AG10803 (cell line): ENCODE measurements around the gene COL11A2.

Experiments
- DNase-seq: peaks from one replicate; pipeline ENCODE4 v3.0.0; 2010; ENCODE audit warnings: low read depth
- H3K4me3 ChIP-seq: 2 replicates; pipeline ENCODE4 v1.5.1; 2011; ENCODE audit warnings: mild to moderate bottlenecking, low read length, control low read depth
- TF ChIP-seq, protein P1 (sequence below): conservative IDR thresholded peaks from 2 replicates; pipeline ENCODE4 v1.5.1; 2011; ENCODE audit warnings: mild to moderate bottlenecking, low read length, control low read depth, inconsistent platforms

COL11A2 gene

DNA sequence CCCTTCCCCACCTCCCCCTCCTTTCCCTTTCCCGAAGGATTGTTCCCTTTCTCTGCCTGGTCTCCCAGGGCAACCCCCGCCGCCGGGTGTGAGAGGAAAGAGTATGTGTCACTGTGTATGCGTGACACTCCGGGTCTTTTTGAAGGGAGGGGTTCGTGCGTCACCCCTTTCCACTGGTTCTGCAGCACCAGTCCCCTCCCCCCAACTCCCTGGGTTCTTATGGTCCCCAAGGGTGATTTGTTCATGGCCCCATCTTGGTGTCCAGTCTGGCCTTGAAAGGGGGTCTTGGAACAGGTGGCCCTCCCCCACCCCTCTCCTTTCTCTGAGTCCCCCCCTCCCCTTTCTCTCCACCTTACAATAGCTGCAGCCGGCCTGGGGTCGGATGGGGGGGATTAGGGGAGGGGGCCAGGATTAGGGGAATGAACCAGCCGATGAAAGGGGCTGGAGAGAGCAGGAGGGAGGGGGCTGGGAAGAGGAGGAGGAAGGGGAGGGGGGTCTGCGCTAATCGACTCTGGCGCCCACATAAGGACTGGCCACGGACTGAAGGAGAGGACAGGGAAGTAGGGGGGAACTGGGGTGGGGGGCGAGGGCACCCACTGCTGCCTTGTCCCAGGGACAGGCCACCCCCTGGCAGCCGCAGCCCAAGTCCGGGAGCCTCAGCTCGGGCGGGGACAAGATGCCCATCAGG lies 14.7 kb upstream of the COL11A2 start:
- DNase-seq = peak; percentile 61
- TF ChIP-seq, protein P1, sequence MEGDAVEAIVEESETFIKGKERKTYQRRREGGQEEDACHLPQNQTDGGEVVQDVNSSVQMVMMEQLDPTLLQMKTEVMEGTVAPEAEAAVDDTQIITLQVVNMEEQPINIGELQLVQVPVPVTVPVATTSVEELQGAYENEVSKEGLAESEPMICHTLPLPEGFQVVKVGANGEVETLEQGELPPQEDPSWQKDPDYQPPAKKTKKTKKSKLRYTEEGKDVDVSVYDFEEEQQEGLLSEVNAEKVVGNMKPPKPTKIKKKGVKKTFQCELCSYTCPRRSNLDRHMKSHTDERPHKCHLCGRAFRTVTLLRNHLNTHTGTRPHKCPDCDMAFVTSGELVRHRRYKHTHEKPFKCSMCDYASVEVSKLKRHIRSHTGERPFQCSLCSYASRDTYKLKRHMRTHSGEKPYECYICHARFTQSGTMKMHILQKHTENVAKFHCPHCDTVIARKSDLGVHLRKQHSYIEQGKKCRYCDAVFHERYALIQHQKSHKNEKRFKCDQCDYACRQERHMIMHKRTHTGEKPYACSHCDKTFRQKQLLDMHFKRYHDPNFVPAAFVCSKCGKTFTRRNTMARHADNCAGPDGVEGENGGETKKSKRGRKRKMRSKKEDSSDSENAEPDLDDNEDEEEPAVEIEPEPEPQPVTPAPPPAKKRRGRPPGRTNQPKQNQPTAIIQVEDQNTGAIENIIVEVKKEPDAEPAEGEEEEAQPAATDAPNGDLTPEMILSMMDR = no peak
- H3K4me3 ChIP-seq = peak overlapping the region; percentile 89

DNA sequence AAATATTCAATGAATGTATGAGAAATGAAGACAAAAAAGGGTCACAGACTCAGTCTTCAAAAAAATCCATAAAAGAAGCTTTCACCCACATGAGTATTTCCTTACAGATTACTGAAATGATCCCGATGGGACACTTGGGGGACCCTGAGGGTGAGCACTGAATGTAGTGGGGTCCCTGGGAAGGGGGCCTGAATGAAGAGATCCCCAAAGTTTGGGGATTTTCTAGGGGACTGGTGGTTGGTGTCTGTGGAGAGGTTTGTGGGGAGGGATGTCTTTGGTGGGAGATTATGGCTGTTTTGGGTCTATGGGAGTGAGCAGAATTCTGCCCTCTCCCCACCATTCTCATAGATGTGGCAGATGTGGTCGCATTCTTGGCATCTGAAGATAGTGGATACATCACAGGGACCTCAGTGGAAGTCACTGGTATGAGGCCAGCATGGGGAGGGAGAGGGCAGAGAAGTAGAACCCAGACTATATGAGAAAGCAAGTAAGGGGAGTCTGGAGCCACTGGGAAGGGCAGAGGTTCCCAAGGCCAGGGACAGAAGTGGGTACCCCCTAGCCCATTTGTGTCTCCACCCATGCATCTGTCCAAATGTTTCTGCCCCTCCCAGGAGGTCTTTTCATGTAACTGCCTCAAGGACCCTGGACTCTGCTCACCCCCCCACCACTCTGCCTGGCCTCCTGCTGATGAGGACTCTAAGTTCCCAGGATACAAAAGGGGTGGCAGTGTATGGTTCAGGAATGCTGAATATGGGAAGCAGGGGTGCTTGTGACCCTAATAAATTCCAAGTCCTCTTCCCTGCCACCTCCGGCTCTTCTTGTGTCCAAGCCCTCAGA lies 14.0 kb upstream of the COL11A2 start:
- TF ChIP-seq, protein P1 = no peak
- no peak overlapping the region for H3K4me3 ChIP-seq

DNA sequence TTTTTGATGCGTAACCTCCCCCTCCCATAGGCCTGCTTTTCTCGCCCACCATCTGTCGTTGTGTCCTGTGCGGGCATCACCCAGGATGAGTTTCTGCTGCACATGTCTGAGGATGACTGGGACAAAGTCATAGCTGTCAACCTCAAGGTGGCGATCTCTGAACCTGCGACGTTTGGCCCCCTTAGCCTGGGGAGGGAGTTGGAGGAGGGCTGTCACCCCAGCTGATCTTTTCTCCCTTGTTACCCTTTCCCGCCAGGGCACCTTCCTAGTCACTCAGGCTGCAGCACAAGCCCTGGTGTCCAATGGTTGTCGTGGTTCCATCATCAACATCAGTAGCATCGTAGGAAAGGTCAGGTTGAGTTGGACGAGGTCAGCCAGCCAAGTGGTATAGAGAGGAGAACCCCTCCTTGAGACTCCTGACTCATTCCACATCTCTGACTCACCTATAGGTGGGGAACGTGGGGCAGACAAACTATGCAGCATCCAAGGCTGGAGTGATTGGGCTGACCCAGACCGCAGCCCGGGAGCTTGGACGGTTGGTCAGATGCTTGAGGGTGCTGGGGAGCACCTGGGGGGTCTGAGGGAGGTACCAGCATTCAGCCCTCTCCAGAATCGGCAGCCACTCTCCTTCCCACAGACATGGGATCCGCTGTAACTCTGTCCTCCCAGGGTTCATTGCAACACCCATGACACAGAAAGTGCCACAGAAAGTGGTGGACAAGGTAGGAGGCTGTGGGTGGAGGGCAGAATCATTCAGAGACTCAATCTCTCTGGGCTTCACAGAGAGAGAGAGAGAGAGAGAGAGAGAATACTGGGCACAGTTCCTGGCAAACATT lies 13.1 kb upstream of the COL11A2 start:
- peak; percentile 27 for DNase-seq
- peak overlapping the region; percentile 77 for H3K4me3 ChIP-seq
- TF ChIP-seq, protein P1 = 0 out of 2 replicates have a peak, but pooled peaks have one; percentile 2

More for the DNA sequence above, 14.0 kb upstream of the COL11A2 start:
- peak; percentile 52 for DNase-seq

DNA sequence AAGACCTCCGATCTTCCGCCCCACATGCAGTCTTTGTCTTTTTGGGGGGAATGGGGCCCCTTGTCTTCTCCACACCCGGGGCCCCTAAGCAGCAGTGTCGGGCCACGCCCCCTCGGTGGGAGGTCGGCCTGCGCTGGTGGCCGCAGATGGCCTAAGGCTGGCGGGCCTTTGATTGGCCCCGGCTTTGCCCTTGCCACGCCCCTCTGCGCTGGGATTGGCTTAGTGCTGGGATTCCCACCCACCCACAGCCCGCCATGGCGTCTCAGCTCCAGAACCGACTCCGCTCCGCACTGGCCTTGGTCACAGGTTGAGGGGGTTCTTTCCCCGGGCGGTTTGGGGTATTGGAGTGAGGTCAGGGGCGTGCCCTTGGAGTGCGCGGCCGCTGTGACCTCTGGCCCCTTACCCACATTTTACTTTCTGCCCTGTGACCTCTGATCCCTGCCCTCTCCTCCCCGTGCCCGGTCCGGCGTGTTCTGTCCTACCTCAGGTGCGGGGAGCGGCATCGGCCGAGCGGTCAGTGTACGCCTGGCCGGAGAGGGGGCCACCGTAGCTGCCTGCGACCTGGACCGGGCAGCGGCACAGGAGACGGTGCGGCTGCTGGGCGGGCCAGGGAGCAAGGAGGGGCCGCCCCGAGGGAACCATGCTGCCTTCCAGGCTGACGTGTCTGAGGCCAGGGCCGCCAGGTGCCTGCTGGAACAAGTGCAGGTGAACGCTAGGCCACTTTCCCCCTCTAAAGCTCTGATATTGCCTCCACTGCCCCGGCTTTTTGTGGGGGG lies 12.3 kb upstream of the COL11A2 start, which contains the start of gene HSD17B8:
HSD17B8 (plus strand) TSS at position 241 of the 776 bp plus-strand sequence; CDS start at position 255, 14 bp downstream.
- TF ChIP-seq, protein P1 = no peak
- peak within 1 kb of the TSS; percentile 77 for H3K4me3 ChIP-seq
- peak; percentile 86 for DNase-seq

DNA sequence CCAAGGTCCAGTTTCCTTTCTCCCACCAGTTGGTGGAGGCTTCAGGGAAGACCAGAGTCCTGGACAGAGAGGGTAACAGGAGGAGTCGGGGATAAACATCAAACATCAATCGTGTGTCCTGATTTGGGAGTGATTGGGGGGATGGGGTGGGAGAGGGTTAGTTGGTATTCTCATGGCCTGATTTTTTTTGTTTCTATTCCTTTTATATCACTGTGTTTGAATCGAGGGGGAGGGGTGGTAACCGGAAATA lies 11.8 kb upstream of the COL11A2 start:
- DNase-seq = no peak
- no peak overlapping the region for H3K4me3 ChIP-seq
- TF ChIP-seq, protein P1 = no peak

DNA sequence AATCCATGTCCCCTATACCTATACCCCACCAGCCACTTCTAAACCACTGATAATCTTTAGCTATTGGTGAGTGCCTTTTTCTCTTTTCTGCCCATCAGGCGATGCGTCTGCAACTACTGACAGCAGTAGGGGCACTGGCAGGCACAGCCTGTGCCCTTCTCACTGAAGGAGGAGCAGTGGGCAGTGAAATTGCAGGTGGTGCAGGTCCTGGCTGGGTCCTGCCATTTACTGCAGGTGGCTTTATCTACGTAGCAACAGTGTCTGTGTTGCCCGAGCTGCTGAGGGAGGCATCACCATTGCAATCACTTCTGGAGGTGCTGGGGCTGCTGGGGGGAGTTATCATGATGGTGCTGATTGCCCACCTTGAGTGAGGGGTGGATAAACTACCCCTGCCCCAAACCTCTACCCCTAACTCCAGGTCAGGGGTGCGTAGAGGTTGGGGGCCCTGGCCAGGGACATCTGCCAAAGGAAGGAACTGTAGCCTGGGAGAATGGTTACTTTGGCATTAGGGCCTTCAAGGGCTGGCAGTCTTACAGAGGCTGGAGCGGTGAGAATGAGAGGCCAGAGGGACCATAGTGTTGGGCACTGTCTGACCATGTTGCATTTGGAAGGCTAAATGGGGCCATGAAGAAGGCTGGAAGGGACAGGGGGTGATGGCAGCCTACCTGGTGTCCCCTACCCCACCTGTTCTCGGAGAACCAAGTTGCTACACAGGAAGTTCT lies 11.3 kb upstream of the COL11A2 start:
- DNase-seq = no peak
- TF ChIP-seq, protein P1 = no peak
- H3K4me3 ChIP-seq = no peak overlapping the region
